RPMI7951 (cell line): Measurements from ENCODE around the gene UBE2E1. TPM values are rescaled to one million over a fixed set of nuclear protein-coding genes. Genes with fewer than 3 reads are reported as not detected.
"Not testable (repeated sequence)": the region's sequence is repeated elsewhere in the genome, so short reads cannot be mapped to it uniquely, and the experiment has no call there.

Source experiments
- DNase-seq: peaks from one replicate; pipeline ENCODE4 v3.0.0-alpha.2; 2012; ENCODE audit warnings: low read depth
- total RNA-seq: library from RNA; depleted of rRNA; stranded (reverse); fragments of >200 nt; shearing (Covaris generic); gene quantifications from 2 replicates; pipeline ENCODE4 v1.2.3, GENCODE V29; 2014; rRNA removed

UBE2E1 gene
- total RNA-seq, 1 experiment from 2014 or later = 153 TPM

DNA sequence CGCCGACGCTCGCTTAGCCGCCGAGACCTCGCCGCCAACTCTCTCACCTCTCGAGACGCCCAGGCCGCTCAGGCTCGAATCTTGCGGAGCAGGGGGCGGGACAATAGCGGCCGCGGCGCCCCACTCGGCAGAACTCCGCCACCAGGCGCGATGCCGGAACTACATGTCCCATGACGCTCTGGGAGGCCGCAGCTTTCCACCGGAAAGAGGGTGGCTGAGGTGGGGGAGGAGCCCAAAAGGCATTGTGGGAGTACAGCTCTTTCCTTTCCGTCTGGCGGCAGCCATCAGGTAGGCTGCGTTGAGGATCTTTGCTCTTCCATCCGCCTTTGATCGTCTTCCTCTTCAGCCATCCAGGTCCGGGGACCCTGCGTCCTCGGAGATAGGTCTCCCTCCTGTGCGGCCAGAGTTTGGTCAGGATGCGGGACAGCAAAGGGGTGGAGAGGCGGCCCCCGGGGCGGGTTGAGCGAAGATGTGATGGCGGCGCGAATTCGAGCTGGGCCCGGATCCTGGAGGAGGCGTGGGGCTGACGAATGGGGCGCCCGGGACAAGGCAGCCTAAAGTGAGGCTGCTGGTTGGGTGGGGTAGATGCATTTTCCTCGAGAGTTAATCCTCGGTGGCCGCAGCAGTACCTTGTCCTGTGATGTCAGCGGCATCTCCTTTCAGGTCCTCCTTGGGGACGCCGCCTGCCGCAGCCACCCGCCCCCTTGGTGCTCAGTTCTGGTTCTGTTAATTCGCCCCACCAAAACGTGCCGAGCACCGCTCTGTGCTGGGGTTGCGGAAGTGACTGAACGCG, 111.3 kb downstream of the UBE2E1 start, which contains the start of the genes NKIRAS1 and RPL15:
TSS of gene NKIRAS1 (minus strand) at position 105 of the 793 bp plus-strand sequence. CDS start 6,086 bp downstream, outside the sequence.
TSS of gene RPL15 (plus strand) at position 247 of the 793 bp plus-strand sequence. CDS start 728 bp downstream, outside the sequence.
- peak; percentile 97 for DNase-seq

DNA sequence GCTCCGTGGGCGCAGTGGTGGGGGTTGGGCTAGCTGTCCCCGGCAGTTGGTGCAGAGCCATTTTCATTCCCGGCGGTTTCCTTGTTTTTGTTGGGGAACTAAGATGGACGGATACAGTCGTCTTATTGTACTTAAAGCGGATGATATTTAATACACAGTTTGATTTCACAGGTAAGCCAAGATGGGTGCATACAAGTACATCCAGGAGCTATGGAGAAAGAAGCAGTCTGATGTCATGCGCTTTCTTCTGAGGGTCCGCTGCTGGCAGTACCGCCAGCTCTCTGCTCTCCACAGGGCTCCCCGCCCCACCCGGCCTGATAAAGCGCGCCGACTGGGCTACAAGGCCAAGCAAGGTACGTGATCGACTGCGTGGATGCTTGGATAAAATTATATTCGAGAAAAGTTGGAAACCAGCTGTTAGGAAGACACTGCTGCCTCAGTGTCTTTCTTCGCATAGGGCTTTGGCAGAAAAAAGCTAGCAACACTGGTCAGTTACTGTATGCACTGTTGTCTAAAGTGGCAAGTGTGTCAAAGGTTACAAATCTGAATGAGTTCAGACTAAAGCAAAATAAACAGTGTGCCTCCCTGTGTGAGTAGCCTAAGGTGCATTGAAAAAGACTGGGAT, 112.0 kb downstream of the UBE2E1 start:
- DNase-seq = peak; percentile 65

DNA sequence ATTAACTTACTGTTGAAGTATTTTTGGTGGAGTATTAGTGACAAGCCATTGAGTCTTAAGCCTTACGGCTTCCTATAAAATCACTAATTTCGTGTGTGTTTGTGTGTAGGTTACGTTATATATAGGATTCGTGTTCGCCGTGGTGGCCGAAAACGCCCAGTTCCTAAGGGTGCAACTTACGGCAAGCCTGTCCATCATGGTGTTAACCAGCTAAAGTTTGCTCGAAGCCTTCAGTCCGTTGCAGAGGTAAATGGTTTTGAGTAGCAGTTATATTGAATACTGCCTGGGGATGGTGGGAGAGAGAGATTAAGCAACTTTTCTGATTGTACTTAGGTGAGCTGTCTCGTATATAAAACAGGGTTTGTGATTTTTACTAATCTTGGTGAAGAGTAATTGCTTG, 112.6 kb downstream of the UBE2E1 start:
- DNase-seq = not testable (repeated sequence)

DNA sequence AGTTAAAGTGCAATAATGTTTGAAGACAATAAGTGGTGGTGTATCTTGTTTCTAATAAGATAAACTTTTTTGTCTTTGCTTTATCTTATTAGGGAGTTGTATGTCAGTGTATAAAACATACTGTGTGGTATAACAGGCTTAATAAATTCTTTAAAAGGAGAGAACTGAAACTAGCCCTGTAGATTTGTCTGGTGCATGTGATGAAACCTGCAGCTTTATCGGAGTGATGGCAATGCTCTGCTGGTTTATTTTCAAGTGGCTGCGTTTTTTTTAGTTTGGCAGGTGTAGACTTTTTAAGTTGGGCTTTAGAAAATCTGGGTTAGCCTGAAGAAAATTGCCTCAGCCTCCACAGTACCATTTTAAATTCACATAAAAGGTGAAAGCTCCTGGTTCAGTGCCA, 113.9 kb downstream of the UBE2E1 start:
- DNase-seq = no peak

DNA sequence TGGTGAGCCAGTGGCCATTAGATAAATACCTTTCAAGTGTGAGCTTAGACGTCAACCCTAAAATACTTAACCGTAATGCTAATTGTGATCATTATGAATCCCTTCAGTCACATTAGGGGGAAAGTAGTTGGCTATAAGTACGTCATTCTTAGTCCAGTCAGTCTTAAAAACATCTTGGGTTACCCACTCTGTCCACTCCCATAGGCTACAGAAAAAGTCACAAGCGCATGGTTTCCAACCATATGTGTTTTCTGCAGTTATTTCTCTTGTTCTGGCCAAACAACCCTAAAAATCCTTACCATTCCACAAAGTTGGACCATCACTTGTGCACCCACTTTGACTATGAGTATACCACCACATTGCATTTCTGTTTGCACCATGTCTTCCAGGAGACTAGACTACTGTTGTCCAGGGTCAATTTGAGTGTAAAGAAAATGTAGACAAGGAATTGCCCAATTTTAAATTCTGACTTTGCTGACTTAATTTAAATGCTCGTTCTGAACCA, 114.4 kb downstream of the UBE2E1 start:
- no peak for DNase-seq

DNA sequence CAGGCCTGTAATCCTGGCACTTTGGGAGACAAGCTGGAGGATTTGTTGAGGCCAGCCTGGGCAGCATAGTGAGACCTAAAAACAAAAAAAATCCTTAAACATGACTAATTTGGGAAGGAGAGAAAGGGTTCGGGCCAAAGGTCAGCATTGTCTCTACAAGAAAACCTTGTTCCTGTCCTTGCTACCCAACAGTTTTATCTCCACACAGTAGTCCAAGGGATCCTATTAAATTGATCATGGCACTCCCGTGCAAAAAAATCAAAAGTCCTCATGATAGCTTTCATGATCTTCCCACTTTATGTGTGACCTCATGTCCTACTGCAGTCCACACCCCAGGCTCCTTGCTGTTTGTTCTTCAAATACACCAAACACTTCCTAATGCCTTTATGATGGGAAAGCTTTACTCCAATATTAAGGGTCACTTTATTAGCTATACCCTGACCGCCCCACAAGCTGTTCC, 115.3 kb downstream of the UBE2E1 start:
- DNase-seq = no peak

- no peak for DNase-seq
Observed at GRCh38 chr3:23923786-23924185, 118.0 kb downstream of the UBE2E1 start.

DNA sequence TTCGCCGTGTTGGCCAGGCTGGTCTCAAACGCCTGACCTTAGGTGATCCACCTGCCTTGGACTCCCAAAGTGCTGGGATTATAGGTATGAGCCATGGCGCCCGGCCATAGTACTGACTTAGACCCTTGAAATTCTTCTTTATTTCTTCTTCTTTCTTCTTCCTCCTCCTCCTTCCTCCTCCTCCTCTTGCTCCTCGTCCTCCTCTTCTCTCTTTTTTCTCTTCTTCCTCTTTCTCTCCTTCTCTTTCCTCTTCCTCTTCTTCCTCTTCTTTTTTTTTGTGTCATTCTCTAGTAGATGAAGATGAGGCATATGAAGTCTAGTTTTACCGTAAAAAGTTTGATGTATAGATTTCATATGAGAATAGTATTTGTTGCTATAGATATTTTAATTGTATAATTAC, 120.5 kb downstream of the UBE2E1 start:
- DNase-seq = no peak

- DNase-seq = no peak
Observed at GRCh38 chr3:23926736-23927135, 121.0 kb downstream of the UBE2E1 start.

DNA sequence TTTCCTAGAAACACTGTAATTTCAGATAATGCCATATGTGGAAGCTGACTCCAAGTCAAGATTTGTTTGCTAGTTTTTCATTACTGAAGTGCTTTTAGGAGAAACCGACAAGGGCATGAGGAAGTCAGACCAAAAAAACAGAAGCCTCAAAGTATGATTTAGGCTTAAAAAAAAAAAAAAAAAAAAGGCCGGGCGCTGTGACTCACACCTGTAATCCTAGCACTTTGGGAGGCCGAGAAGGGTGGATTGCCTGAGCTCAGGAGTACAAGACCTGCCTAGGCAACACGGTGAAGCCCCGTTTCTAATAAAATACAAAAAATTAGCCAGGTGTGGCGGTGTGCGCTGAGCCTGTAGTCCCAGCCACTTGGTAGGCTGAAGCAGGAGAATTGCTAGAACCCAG, 122.8 kb downstream of the UBE2E1 start:
- DNase-seq = no peak

- DNase-seq = no peak
Observed at GRCh38 chr3:23931597-23931996, 125.8 kb downstream of the UBE2E1 start.

DNA sequence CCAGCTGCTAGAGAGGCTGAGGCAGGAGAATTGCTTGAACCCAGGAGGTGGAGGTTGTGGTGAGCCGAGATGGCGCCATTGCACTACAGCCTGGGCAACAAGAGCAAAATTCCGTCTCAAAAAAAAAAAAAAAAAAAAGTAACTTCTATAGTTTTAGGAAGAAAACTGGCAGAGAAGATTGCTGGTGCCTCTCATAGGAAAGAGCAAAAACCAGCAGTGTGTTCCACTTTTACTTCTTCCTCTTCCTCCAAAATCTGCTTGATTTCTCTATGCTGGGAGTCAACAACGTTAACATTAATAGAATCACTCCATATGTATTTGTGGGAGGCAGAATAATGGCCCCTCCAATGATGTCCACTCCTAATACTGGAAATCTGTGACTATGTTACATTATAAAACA, 126.8 kb downstream of the UBE2E1 start:
- no peak for DNase-seq

DNA sequence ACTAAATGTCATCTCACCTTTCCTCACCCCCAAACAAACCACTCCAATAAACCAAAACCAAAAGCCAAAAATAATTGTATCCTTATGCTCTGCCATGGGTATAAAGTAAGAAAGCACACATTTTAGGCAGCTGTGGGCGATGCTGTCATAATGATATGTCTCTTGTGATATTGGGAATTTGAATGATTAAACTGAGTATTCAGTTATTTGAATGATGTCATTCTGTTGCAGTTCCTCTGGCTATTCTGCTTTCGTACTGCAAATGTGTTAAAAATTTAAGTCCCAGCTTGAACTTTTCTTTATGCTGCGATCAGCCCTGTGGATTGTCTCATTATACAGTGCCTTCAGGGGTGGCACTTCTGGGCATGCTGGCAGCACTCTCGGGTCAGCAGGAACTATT, 128.5 kb downstream of the UBE2E1 start:
- no peak for DNase-seq

DNA sequence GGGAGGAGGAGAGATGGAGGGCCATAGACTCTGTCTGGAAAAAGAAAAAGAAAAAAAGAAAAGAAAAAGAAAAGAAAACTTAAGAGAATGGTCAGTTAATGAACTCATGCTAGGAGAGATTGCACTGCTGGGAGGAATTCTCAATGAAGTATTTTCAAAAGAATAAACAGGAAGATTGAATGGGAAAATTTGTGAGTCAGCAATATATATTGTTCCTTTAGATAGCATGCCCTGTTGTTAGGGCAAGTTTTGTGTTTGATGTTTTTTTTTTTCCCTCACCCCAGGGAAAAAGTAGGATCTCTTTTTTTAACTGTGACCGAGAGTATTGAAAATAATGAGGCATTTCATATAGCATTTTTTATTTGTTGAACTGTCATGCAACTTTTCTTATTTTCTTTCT, 131.5 kb downstream of the UBE2E1 start:
- DNase-seq = no peak

- DNase-seq = no peak
Observed at GRCh38 chr3:23938688-23939087, 132.9 kb downstream of the UBE2E1 start.

DNA sequence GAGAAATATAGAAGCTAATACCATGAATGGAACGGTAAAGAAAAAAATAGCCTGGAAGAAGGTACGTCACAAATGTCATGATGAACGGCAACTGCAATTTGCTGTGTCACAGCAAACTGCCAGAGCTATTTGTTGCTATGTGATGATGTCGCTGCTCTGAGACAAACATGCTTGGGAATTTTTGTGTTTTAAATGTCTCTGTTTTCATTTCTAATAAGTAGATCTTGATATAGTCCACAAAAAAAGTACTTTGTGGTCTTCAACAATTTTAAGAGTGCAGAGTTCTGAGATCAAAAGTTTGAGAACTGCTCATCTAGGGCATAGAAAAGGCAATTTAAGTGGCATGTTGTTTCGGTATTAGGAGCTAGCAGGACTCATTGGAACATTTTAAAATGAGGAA, 135.0 kb downstream of the UBE2E1 start:
- DNase-seq = no peak

Other genes starting within 250 kb of the UBE2E1 start
- 16.7 and 18.3 TPM in 2 replicates for gene NKIRAS1, start 111.0 kb downstream of the UBE2E1 start, total RNA-seq
- 2,807 and 3,262 TPM in 2 replicates for gene RPL15, start 111.2 kb downstream of the UBE2E1 start, total RNA-seq
- 28.2 and 35.7 TPM in 2 replicates for gene NR1D2, start 139.3 kb downstream of the UBE2E1 start, total RNA-seq